ENCODE data around the gene EDN2. TPM values are rescaled to one million over a fixed set of nuclear protein-coding genes. Genes with fewer than 3 reads are reported as not detected.

EDN2 gene
- polyA plus RNA-seq, 4 donors = 1.0 to 22.8 (median 9.5) TPM

DNA sequence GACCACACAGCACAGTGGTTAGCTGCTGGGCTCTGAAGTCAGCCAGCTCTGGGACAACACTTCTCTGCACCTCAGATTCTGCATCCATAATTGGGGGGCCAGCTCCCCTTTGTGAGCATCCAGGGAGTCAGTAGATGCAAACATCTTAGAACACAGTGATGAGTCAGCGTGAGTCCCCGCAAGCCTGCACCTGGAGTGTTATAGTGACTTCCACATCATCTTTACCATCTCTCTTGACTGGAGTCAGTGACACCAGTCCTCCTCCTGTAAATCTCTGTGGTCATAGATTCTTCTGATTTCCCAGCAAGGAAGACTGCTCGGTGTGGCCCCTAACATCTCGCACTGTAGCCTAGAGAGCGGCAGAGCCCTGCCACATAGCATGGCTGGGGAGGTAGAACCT, 13.9 kb upstream of the EDN2 start:
- DNase-seq (no peak), FAIRE-seq (no peak)
- 72 to 85% (median 77%) methylated on average over 5 of the region's 5 CpGs for WGBS, 3 donors
- Histone ChIP-seq H3K9me3 (ENCODE audit: control insufficient read depth in 2 of 2, insufficient read depth in 1 of 2, low read depth in 1 of 2, low read length in 1 of 2) (no peaks in the 10 kb centered on the region), H3K4me3 (ENCODE audit: low read depth in 1 of 3, low read length in 3 of 3) (no peak overlapping the region), H3K4me1 (ENCODE audit: control insufficient read depth in 3 of 3, insufficient read depth in 2 of 3, low read depth in 1 of 3, low read length in 2 of 3) (peaks cover 3 to 19% (median 11%) of the 10 kb centered on the region in 3 donors), H3K27ac (ENCODE audit: low read depth in 1 of 3, low read length in 2 of 3) (peak overlapping the region in 1 of 3 donors; percentile 33), H3K36me3 (ENCODE audit: control insufficient read depth in 3 of 3, insufficient read depth in 2 of 3, low read depth in 1 of 3, low read length in 3 of 3) (no peaks in the 10 kb centered on the region), H3K27me3 (ENCODE audit: control insufficient read depth in 3 of 3, insufficient read depth in 3 of 3, low read length in 3 of 3) (no peaks in the 10 kb centered on the region)

GRCh38 chr1:41497461-41498030, 13.1 kb upstream of the EDN2 start:
- FAIRE-seq = no peak
- no peaks in the 10 kb centered on the region for H3K27me3 ChIP-seq (ENCODE audit: control insufficient read depth in 3 of 3, insufficient read depth in 3 of 3, low read length in 3 of 3)
- no peak overlapping the region for H3K4me3 ChIP-seq (ENCODE audit: low read depth in 1 of 3, low read length in 3 of 3)
- H3K9me3 ChIP-seq (ENCODE audit: control insufficient read depth in 2 of 2, insufficient read depth in 1 of 2, low read depth in 1 of 2, low read length in 1 of 2) = no peaks in the 10 kb centered on the region
- DNase-seq = no peak
- H3K4me1 ChIP-seq (ENCODE audit: control insufficient read depth in 3 of 3, insufficient read depth in 2 of 3, low read depth in 1 of 3, low read length in 2 of 3) = peaks cover 3 to 19% (median 11%) of the 10 kb centered on the region in 3 donors
- H3K27ac ChIP-seq (ENCODE audit: low read depth in 1 of 3, low read length in 2 of 3) = no peak overlapping the region
- 87 to 92% (median 92%) methylated on average over 7 of the region's 7 CpGs for whole genome bisulfite sequencing, 3 donors
- H3K36me3 ChIP-seq (ENCODE audit: control insufficient read depth in 3 of 3, insufficient read depth in 2 of 3, low read depth in 1 of 3, low read length in 3 of 3) = no peaks in the 10 kb centered on the region

DNA sequence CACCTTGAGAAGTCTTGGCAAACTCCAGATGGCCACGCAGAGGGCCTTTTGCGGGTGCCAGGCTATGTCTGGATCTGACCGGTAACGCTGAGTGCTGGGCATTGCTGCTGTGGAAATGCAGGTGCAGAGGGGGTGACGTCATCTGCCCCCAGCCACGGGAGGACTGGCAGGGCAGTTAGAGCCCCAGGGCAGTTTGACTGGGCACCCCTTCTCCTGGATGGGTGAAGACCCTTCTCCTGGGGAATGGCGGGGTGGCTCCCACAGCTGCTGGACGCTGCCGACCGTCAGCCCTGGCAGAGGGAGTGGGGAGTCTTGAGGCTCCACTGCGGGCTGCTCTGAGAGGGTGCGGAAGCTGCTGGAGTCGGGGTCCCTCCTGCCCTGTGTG, 12.6 kb upstream of the EDN2 start:
- FAIRE-seq = no peak
- Histone ChIP-seq H3K4me1 (ENCODE audit: control insufficient read depth in 3 of 3, insufficient read depth in 2 of 3, low read depth in 1 of 3, low read length in 2 of 3) (peaks cover 3 to 19% (median 10%) of the 10 kb centered on the region in 3 donors), H3K4me3 (ENCODE audit: low read depth in 1 of 3, low read length in 3 of 3) (no peak overlapping the region), H3K27me3 (ENCODE audit: control insufficient read depth in 3 of 3, insufficient read depth in 3 of 3, low read length in 3 of 3) (no peaks in the 10 kb centered on the region), H3K36me3 (ENCODE audit: control insufficient read depth in 3 of 3, insufficient read depth in 2 of 3, low read depth in 1 of 3, low read length in 3 of 3) (no peaks in the 10 kb centered on the region), H3K27ac (ENCODE audit: low read depth in 1 of 3, low read length in 2 of 3) (peak overlapping the region in 1 of 3 donors; percentile 47), H3K9me3 (ENCODE audit: control insufficient read depth in 2 of 2, insufficient read depth in 1 of 2, low read depth in 1 of 2, low read length in 1 of 2) (no peaks in the 10 kb centered on the region)
- no peak for DNase-seq
- WGBS, 3 donors = 70 to 90% (median 79%) methylated on average over 13 of the region's 13 CpGs

DNA sequence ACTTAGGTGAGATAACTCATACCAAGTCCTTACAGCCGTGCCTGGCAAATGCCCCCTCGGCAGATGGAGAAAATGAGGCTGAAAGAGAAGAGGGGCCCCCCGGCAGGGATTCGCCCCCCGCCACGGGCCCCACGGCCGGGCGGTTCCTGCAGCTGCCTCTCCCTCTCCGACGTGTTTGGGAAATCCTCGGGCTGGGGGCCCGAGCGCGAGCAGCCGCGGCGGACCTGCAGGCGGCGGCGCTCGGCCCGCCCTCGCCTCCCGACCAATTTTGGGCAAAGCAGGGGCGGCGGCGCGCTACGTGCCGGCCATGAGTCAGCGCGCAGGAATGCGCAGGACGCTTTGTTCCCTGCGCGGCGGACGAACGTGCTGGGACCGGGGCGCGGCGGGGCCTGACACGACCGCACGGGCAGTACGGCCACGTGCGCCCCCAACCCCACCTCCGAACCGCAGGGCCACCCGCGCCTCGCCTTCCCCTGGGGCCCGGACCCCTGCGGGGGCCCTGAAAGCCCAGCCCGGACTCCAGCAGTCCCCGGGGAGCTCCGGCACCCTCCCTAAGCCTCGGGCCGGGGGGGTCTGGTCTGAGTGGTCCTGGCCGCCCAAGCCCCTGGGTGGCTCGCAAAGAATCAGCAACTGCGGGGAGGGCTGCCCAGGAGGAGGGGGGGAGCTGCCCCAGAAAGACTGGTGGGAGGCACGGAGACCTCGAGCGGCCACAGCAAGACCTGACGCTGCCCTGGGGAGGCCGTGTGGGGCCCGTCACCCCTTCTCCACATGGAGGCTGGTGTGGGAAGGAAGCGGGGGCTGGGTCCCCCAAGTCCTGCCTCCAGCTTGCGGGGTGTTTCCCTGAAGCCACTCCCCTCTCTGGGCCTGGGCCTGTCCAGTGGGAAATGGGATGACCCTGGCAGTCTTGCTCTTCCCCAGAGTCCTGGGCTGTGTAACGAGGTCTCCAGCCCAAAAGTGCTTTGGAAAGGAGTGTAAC, 11.9 kb upstream of the EDN2 start:
- WGBS, 3 donors = 5 to 9% (median 6%) methylated on average over 39 to 74 of the region's 74 CpGs
- peak; percentile 84 to 92 for DNase-seq

DNA sequence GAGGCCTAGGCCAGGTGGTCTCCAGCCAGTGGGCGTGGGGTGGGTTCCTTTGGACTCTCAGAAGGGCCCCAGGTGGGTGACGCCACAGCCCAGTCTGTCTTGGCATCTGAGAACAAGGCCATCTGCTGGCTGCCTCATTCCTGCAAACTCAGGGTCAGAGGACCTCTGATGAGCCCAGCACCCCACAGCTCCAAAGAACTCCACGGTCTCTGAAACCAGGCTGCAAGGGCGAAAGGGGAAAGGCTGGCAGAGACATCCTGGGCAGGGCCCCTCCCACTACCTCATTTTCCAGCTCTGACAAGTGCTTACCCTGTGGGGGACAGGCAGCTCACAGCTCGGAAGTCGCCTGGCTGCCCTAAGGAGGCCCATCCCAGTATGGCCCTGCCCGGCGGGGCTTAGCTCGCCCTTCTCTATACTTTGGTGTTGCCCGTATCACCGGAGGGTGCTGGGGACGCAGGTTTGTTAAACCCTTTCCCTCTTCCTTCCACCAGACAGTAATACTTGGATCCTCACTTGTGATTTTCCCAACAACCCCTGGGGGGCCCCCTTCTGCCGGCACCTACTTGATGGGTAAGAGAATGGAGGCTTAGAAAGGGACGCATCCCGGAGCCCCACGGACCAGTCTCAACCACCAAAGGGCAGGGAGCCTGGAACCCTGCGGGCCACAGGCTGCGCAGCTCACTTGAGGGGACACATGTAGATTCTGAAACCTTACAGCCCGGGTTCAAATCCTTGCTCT, 10.9 kb upstream of the EDN2 start:
- H3K4me3 ChIP-seq (ENCODE audit: low read depth in 1 of 3, low read length in 3 of 3) = no peak overlapping the region

More for the DNA sequence above, 11.9 kb upstream of the EDN2 start:
- no peaks in the 10 kb centered on the region for H3K9me3 ChIP-seq (ENCODE audit: control insufficient read depth in 2 of 2, insufficient read depth in 1 of 2, low read depth in 1 of 2, low read length in 1 of 2)
- H3K4me3 ChIP-seq (ENCODE audit: low read depth in 1 of 3, low read length in 3 of 3) = no peak overlapping the region
- peak overlapping the region in 2 of 3 donors; percentile 47 to 53 for H3K27ac ChIP-seq (ENCODE audit: low read depth in 1 of 3, low read length in 2 of 3)
- peaks cover 3 to 19% (median 8%) of the 10 kb centered on the region in 3 donors for H3K4me1 ChIP-seq (ENCODE audit: control insufficient read depth in 3 of 3, insufficient read depth in 2 of 3, low read depth in 1 of 3, low read length in 2 of 3)
- H3K36me3 ChIP-seq (ENCODE audit: control insufficient read depth in 3 of 3, insufficient read depth in 2 of 3, low read depth in 1 of 3, low read length in 3 of 3) = no peaks in the 10 kb centered on the region
- FAIRE-seq = no peak
- no peaks in the 10 kb centered on the region for H3K27me3 ChIP-seq (ENCODE audit: control insufficient read depth in 3 of 3, insufficient read depth in 3 of 3, low read length in 3 of 3)

DNA sequence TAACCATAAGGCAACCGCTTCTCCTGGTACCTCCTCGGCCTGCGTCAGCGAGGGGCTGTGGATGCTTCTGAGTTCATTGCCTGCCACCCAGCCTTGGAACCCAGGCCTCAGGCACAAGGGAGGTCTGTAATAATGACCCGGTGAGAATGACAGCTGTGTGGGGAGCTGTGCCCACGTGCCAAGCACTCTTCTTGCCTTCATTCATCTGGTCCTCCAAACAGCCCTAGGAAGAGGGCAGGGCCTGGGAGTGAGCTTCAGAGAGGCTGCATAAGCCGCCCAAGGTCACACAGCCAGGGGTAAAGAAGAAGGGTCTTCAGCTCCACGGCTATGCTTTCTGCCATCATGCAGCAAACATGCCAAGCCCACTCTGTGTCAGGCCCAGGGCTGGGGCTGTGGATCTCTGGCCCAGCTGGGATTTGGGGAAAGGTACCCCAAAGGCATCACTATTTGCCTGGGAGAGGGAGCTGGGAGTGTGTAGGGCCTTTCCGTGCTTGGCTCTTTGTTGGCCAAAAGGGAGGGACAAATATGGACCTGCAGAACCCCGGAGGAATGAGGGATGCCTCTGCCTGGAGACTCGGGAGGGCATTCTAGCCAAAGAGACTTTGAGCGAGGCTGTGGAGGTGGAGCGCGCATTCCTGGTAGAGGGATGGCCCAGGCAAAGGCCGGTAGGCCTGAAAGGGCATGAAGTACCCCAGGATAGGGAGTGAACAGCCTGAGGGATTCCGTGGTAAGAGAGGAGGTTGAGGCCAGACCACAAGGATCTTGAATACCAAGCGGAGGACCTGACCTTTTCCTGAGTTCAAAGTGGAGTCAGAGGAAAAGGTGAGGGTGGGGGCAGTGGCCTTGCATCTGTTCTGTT, 10.1 kb upstream of the EDN2 start:
- Histone ChIP-seq H3K4me1 (ENCODE audit: control insufficient read depth in 3 of 3, insufficient read depth in 2 of 3, low read depth in 1 of 3, low read length in 2 of 3) (peaks cover 3 to 19% (median 4%) of the 10 kb centered on the region in 3 donors), H3K27me3 (ENCODE audit: control insufficient read depth in 3 of 3, insufficient read depth in 3 of 3, low read length in 3 of 3) (no peaks in the 10 kb centered on the region), H3K36me3 (ENCODE audit: control insufficient read depth in 3 of 3, insufficient read depth in 2 of 3, low read depth in 1 of 3, low read length in 3 of 3) (no peaks in the 10 kb centered on the region), H3K4me3 (ENCODE audit: low read depth in 1 of 3, low read length in 3 of 3) (no peak overlapping the region), H3K9me3 (ENCODE audit: control insufficient read depth in 2 of 2, insufficient read depth in 1 of 2, low read depth in 1 of 2, low read length in 1 of 2) (no peaks in the 10 kb centered on the region), H3K27ac (ENCODE audit: low read depth in 1 of 3, low read length in 2 of 3) (no peak overlapping the region)
- WGBS, 3 donors = 77 to 81% (median 80%) methylated on average over 17 of the region's 17 CpGs
- DNase-seq = no peak
- FAIRE-seq = no peak

More for the DNA sequence above, 10.9 kb upstream of the EDN2 start:
- peaks cover 3 to 19% (median 5%) of the 10 kb centered on the region in 3 donors for H3K4me1 ChIP-seq (ENCODE audit: control insufficient read depth in 3 of 3, insufficient read depth in 2 of 3, low read depth in 1 of 3, low read length in 2 of 3)
- H3K36me3 ChIP-seq (ENCODE audit: control insufficient read depth in 3 of 3, insufficient read depth in 2 of 3, low read depth in 1 of 3, low read length in 3 of 3) = no peaks in the 10 kb centered on the region
- WGBS, 3 donors = 44 to 61% (median 54%) methylated on average over 19 of the region's 19 CpGs
- no peaks in the 10 kb centered on the region for H3K27me3 ChIP-seq (ENCODE audit: control insufficient read depth in 3 of 3, insufficient read depth in 3 of 3, low read length in 3 of 3)
- no peak for FAIRE-seq
- H3K9me3 ChIP-seq (ENCODE audit: control insufficient read depth in 2 of 2, insufficient read depth in 1 of 2, low read depth in 1 of 2, low read length in 1 of 2) = no peaks in the 10 kb centered on the region
- peak in 1 of 2 donors; percentile 48 for DNase-seq
- peak overlapping the region in 2 of 3 donors; percentile 16 to 53 for H3K27ac ChIP-seq (ENCODE audit: low read depth in 1 of 3, low read length in 2 of 3)

GRCh38 chr1:41493626-41494350, 9.3 kb upstream of the EDN2 start:
- Histone ChIP-seq H3K27ac (ENCODE audit: low read depth in 1 of 3, low read length in 2 of 3) (no peak overlapping the region), H3K27me3 (ENCODE audit: control insufficient read depth in 3 of 3, insufficient read depth in 3 of 3, low read length in 3 of 3) (no peaks in the 10 kb centered on the region), H3K36me3 (ENCODE audit: control insufficient read depth in 3 of 3, insufficient read depth in 2 of 3, low read depth in 1 of 3, low read length in 3 of 3) (no peaks in the 10 kb centered on the region), H3K4me1 (ENCODE audit: control insufficient read depth in 3 of 3, insufficient read depth in 2 of 3, low read depth in 1 of 3, low read length in 2 of 3) (peaks cover 3 to 21% (median 3%) of the 10 kb centered on the region in 3 donors), H3K4me3 (ENCODE audit: low read depth in 1 of 3, low read length in 3 of 3) (no peak overlapping the region), H3K9me3 (ENCODE audit: control insufficient read depth in 2 of 2, insufficient read depth in 1 of 2, low read depth in 1 of 2, low read length in 1 of 2) (no peaks in the 10 kb centered on the region)
- WGBS, 3 donors = 86 to 88% (median 88%) methylated on average over 9 of the region's 9 CpGs
- DNase-seq = no peak
- FAIRE-seq = no peak
